ENCODE data around the gene DPF3. TPM values are rescaled to one million over a fixed set of nuclear protein-coding genes. Genes with fewer than 3 reads are reported as not detected.
A peak's percentile ranks its signal among the peaks of the same experiment; 100 is the strongest.

DPF3 gene
- total and polyA plus RNA-seq, 5 donors from 2014 or later = 0.11 to 2.0 (median 0.49) TPM; not detected in 1

DNA sequence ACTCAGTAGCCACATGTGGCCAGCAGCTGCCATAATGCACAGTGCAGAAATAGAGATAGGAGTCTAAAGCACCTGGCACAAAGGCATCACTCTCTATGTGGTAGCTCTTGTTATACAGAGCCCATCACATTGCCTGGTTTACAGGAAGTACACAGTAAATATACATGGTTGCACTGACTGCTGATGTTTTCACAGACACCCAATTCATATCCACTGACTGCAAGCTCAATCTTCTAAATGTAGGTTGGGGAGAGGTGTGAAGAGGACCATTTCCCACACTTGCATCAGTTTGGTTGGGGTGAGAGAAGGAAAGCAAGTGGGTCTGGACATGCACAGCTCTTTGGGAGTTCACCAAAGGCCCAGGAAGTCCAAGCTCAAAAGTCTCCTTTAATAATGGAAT lies 172.8 kb downstream of the DPF3 start:
- Mint-ChIP-seq H3K4me3 (no peak overlapping the region), H3K27me3 (no peaks in the 10 kb centered on the region), H3K4me1 (peaks cover 0 to 7% (median 2%) of the 10 kb centered on the region in 4 donors), H3K36me3 (no peaks in the 10 kb centered on the region), H3K9me3 (no peaks in the 10 kb centered on the region), H3K27ac (no peak overlapping the region)
- Histone ChIP-seq H3K4me1 (ENCODE audit: control insufficient read depth, insufficient read depth, low read length, poor library complexity, severe bottlenecking) (no peaks in the 10 kb centered on the region), H3K4me3 (ENCODE audit: low read depth, low read length) (no peak overlapping the region), H3K27me3 (ENCODE audit: control insufficient read depth, insufficient read depth, low read length) (no peaks in the 10 kb centered on the region), H3K9me3 (ENCODE audit: control insufficient read depth in 2 of 2, low read length in 2 of 2) (no peaks in the 10 kb centered on the region), H3K27ac (ENCODE audit: insufficient read depth, low read length, poor library complexity, severe bottlenecking) (no peak overlapping the region), H3K36me3 (ENCODE audit: control insufficient read depth, insufficient read depth, low read length) (no peaks in the 10 kb centered on the region)
- ATAC-seq (ENCODE audit: low read depth in 2 of 2) (no peak), DNase-seq (no peak)

DNA sequence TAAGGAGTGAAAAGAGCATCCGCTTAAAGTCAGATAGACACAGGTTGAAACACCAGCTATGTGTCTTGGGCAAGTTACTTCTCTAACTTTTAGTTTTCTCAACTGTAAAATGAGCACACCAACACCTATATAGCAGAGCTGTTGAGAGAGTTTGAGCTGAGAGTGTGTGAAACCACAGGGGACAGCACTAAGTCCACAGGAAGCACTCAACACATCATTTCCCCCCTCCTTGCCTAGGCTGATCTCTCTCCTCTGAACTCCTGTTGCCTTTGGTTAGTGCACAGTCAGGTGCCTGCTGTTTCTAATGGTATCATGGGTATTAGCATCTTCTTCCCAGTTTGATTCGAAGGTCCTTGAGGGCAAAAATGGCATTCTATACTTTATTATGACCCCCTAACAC lies 176.7 kb downstream of the DPF3 start:
- Histone ChIP-seq H3K9me3 (ENCODE audit: control insufficient read depth in 2 of 2, low read length in 2 of 2) (no peaks in the 10 kb centered on the region), H3K4me3 (ENCODE audit: low read depth, low read length) (no peak overlapping the region), H3K4me1 (ENCODE audit: control insufficient read depth, insufficient read depth, low read length, poor library complexity, severe bottlenecking) (peaks cover 9% of the 10 kb centered on the region), H3K27me3 (ENCODE audit: control insufficient read depth, insufficient read depth, low read length) (no peaks in the 10 kb centered on the region), H3K36me3 (ENCODE audit: control insufficient read depth, insufficient read depth, low read length) (no peaks in the 10 kb centered on the region), H3K27ac (ENCODE audit: insufficient read depth, low read length, poor library complexity, severe bottlenecking) (no peak overlapping the region)
- Mint-ChIP-seq H3K4me1 (peaks cover 4 to 26% (median 15%) of the 10 kb centered on the region in 4 donors), H3K4me3 (no peak overlapping the region), H3K9me3 (no peaks in the 10 kb centered on the region), H3K27me3 (no peaks in the 10 kb centered on the region), H3K36me3 (no peaks in the 10 kb centered on the region), H3K27ac (no peak overlapping the region)
- DNase-seq (no peak), ATAC-seq (ENCODE audit: low read depth in 2 of 2) (no peak)

- H3K9me3 Mint-ChIP-seq = no peaks in the 10 kb centered on the region
- no peak for DNase-seq
- H3K36me3 ChIP-seq (ENCODE audit: control insufficient read depth, insufficient read depth, low read length) = no peaks in the 10 kb centered on the region
- H3K4me1 Mint-ChIP-seq = peaks cover 4 to 28% (median 15%) of the 10 kb centered on the region in 4 donors
- no peak overlapping the region for H3K27ac ChIP-seq (ENCODE audit: insufficient read depth, low read length, poor library complexity, severe bottlenecking)
- H3K4me3 ChIP-seq (ENCODE audit: low read depth, low read length) = no peak overlapping the region
- H3K27me3 Mint-ChIP-seq = no peaks in the 10 kb centered on the region
- no peaks in the 10 kb centered on the region for H3K9me3 ChIP-seq (ENCODE audit: control insufficient read depth in 2 of 2, low read length in 2 of 2)
- no peak for ATAC-seq (ENCODE audit: low read depth in 2 of 2)
- H3K36me3 Mint-ChIP-seq = no peaks in the 10 kb centered on the region
- no peaks in the 10 kb centered on the region for H3K27me3 ChIP-seq (ENCODE audit: control insufficient read depth, insufficient read depth, low read length)
- peaks cover 9% of the 10 kb centered on the region for H3K4me1 ChIP-seq (ENCODE audit: control insufficient read depth, insufficient read depth, low read length, poor library complexity, severe bottlenecking)
- H3K4me3 Mint-ChIP-seq = peak overlapping the region in 1 of 4 donors; percentile 12
- peak overlapping the region in 1 of 3 donors; percentile 77 for H3K27ac Mint-ChIP-seq
These were observed 177.4 kb downstream of the DPF3 start for GRCh38 chr14:72716476-72716875.

GRCh38 chr14:72715850-72716228 lies 178.1 kb downstream of the DPF3 start:
- DNase-seq (no peak), ATAC-seq (ENCODE audit: low read depth in 2 of 2) (no peak)
- no peaks in the 10 kb centered on the region for H3K27me3 ChIP-seq (ENCODE audit: control insufficient read depth, insufficient read depth, low read length)
- H3K4me3 ChIP-seq (ENCODE audit: low read depth, low read length) = no peak overlapping the region
- H3K9me3 Mint-ChIP-seq = no peaks in the 10 kb centered on the region
- peaks cover 4 to 28% (median 15%) of the 10 kb centered on the region in 4 donors for H3K4me1 Mint-ChIP-seq
- no peak overlapping the region for H3K27ac ChIP-seq (ENCODE audit: insufficient read depth, low read length, poor library complexity, severe bottlenecking)
- peak overlapping the region in 1 of 4 donors; percentile 12 for H3K4me3 Mint-ChIP-seq
- H3K4me1 ChIP-seq (ENCODE audit: control insufficient read depth, insufficient read depth, low read length, poor library complexity, severe bottlenecking) = peaks cover 9% of the 10 kb centered on the region
- H3K27ac Mint-ChIP-seq = peak overlapping the region in 1 of 3 donors; percentile 77
- no peaks in the 10 kb centered on the region for H3K9me3 ChIP-seq (ENCODE audit: control insufficient read depth in 2 of 2, low read length in 2 of 2)
- no peaks in the 10 kb centered on the region for H3K27me3 Mint-ChIP-seq
- no peaks in the 10 kb centered on the region for H3K36me3 ChIP-seq (ENCODE audit: control insufficient read depth, insufficient read depth, low read length)
- no peaks in the 10 kb centered on the region for H3K36me3 Mint-ChIP-seq

DNA sequence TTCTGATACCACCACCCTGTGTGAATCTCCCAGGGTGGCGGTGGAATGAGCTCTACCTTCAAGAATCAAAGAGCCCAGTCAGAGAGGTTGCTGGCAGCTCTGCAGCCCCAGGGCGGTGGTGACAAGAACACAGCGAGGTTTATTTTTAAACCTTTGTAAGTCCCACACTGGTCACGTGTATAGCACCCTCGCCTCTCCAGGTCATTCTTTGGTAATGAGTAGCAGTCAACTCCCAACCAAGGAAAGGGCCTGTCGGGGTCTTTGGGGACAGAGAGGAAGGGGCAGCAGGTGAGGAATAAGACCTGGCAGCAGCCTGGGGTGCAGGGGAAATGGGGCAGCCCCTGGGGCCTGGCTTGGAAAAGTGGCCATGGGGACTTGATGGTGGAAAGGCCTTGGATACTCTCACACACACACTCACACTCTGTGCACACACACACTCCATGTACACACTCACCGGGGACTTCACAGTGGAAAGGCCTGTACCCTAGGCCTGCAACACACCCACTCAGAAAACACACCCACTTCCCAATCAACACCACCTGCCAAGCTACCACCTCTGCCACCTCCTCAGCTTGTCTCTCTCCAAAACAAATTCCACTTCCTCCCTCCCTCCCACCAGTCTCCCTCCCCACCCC lies 178.6 kb downstream of the DPF3 start:
- H3K27me3 Mint-ChIP-seq = no peaks in the 10 kb centered on the region
- H3K4me1 Mint-ChIP-seq = peaks cover 4 to 28% (median 15%) of the 10 kb centered on the region in 4 donors
- H3K27ac ChIP-seq (ENCODE audit: insufficient read depth, low read length, poor library complexity, severe bottlenecking) = no peak overlapping the region
- no peak for DNase-seq
- H3K4me1 ChIP-seq (ENCODE audit: control insufficient read depth, insufficient read depth, low read length, poor library complexity, severe bottlenecking) = peaks cover 9% of the 10 kb centered on the region
- no peaks in the 10 kb centered on the region for H3K27me3 ChIP-seq (ENCODE audit: control insufficient read depth, insufficient read depth, low read length)
- H3K9me3 ChIP-seq (ENCODE audit: control insufficient read depth in 2 of 2, low read length in 2 of 2) = no peaks in the 10 kb centered on the region
- no peaks in the 10 kb centered on the region for H3K36me3 Mint-ChIP-seq
- no peaks in the 10 kb centered on the region for H3K36me3 ChIP-seq (ENCODE audit: control insufficient read depth, insufficient read depth, low read length)
- H3K4me3 Mint-ChIP-seq = no peak overlapping the region
- H3K9me3 Mint-ChIP-seq = no peaks in the 10 kb centered on the region
- no peak overlapping the region for H3K4me3 ChIP-seq (ENCODE audit: low read depth, low read length)
- no peak for ATAC-seq (ENCODE audit: low read depth in 2 of 2)
- H3K27ac Mint-ChIP-seq = peak overlapping the region in 1 of 3 donors; percentile 34

DNA sequence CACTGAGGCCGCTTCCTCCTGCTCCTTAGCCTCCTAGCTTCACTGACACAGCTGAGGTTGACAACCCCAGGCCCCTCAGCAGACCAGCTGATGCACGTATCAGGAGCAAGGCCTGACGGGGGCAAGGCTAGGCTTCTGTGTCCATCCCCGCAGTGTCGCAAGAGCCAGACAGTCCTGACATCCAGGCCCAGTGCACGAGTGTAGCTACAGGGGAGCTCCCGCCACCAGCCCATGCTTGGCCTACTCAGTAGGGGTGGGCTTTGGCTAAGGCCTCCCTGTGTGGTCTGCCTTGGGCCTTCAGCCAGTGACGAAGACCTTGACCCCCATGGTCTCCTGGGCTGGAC lies 179.1 kb downstream of the DPF3 start:
- Histone ChIP-seq H3K27me3 (ENCODE audit: control insufficient read depth, insufficient read depth, low read length) (no peaks in the 10 kb centered on the region), H3K27ac (ENCODE audit: insufficient read depth, low read length, poor library complexity, severe bottlenecking) (no peak overlapping the region), H3K4me3 (ENCODE audit: low read depth, low read length) (no peak overlapping the region), H3K36me3 (ENCODE audit: control insufficient read depth, insufficient read depth, low read length) (no peaks in the 10 kb centered on the region), H3K9me3 (ENCODE audit: control insufficient read depth in 2 of 2, low read length in 2 of 2) (no peaks in the 10 kb centered on the region), H3K4me1 (ENCODE audit: control insufficient read depth, insufficient read depth, low read length, poor library complexity, severe bottlenecking) (peaks cover 9% of the 10 kb centered on the region)
- Mint-ChIP-seq H3K4me1 (peaks cover 4 to 28% (median 15%) of the 10 kb centered on the region in 4 donors), H3K27me3 (no peaks in the 10 kb centered on the region), H3K27ac (no peak overlapping the region), H3K4me3 (no peak overlapping the region), H3K9me3 (no peaks in the 10 kb centered on the region), H3K36me3 (no peaks in the 10 kb centered on the region)
- DNase-seq (no peak), ATAC-seq (ENCODE audit: low read depth in 2 of 2) (no peak)

- ATAC-seq (ENCODE audit: low read depth in 2 of 2) (peak; percentile 49 to 54), DNase-seq (peak in 2 of 3 donors; percentile 8 to 50)
- Mint-ChIP-seq H3K4me1 (peaks cover 4 to 28% (median 15%) of the 10 kb centered on the region in 4 donors), H3K4me3 (peak overlapping the region in 3 of 4 donors; percentile 25 to 85 (median 56)), H3K27me3 (no peaks in the 10 kb centered on the region), H3K36me3 (no peaks in the 10 kb centered on the region), H3K27ac (peak overlapping the region in 1 of 3 donors; percentile 50), H3K9me3 (no peaks in the 10 kb centered on the region)
- Histone ChIP-seq H3K9me3 (ENCODE audit: control insufficient read depth in 2 of 2, low read length in 2 of 2) (no peaks in the 10 kb centered on the region), H3K36me3 (ENCODE audit: control insufficient read depth, insufficient read depth, low read length) (no peaks in the 10 kb centered on the region), H3K4me1 (ENCODE audit: control insufficient read depth, insufficient read depth, low read length, poor library complexity, severe bottlenecking) (peaks cover 9% of the 10 kb centered on the region), H3K4me3 (ENCODE audit: low read depth, low read length) (no peak overlapping the region), H3K27ac (ENCODE audit: insufficient read depth, low read length, poor library complexity, severe bottlenecking) (no peak overlapping the region), H3K27me3 (ENCODE audit: control insufficient read depth, insufficient read depth, low read length) (no peaks in the 10 kb centered on the region)
These were observed 179.8 kb downstream of the DPF3 start for GRCh38 chr14:72714094-72714493.

GRCh38 chr14:72711936-72712335 lies 182.0 kb downstream of the DPF3 start:
- Histone ChIP-seq H3K9me3 (ENCODE audit: control insufficient read depth in 2 of 2, low read length in 2 of 2) (no peaks in the 10 kb centered on the region), H3K4me3 (ENCODE audit: low read depth, low read length) (no peak overlapping the region), H3K4me1 (ENCODE audit: control insufficient read depth, insufficient read depth, low read length, poor library complexity, severe bottlenecking) (peaks cover 9% of the 10 kb centered on the region), H3K27me3 (ENCODE audit: control insufficient read depth, insufficient read depth, low read length) (no peaks in the 10 kb centered on the region), H3K27ac (ENCODE audit: insufficient read depth, low read length, poor library complexity, severe bottlenecking) (no peak overlapping the region), H3K36me3 (ENCODE audit: control insufficient read depth, insufficient read depth, low read length) (no peaks in the 10 kb centered on the region)
- Mint-ChIP-seq H3K4me1 (peaks cover 4 to 23% (median 15%) of the 10 kb centered on the region in 4 donors), H3K9me3 (no peaks in the 10 kb centered on the region), H3K27me3 (no peaks in the 10 kb centered on the region), H3K36me3 (no peaks in the 10 kb centered on the region), H3K27ac (peak overlapping the region in 1 of 3 donors; percentile 27), H3K4me3 (no peak overlapping the region)
- DNase-seq (no peak), ATAC-seq (ENCODE audit: low read depth in 2 of 2) (no peak)

Data from CD4-positive, CD25-positive, alpha-beta regulatory T cell (primary cell).